CD4-positive, alpha-beta memory T cell (primary cell): ENCODE data around the gene AQP3. TPM values are rescaled to one million over a fixed set of nuclear protein-coding genes. Genes with fewer than 3 reads are reported as not detected.
"Not testable (repeated sequence)": the region's sequence is repeated elsewhere in the genome, so short reads cannot be mapped to it uniquely, and the experiment has no call there.

Experiments used
- CTCF ChIA-PET: fragments of 350-600 bp; sonication (Branson Sonifier 250); formaldehyde crosslinking; loops from one replicate; lab custom pipeline; 2021; ENCODE audit warnings: inconsistent platforms; ENCODE audit not compliant: partially characterized antibody; lab: Charles Lee
- POLR2A ChIA-PET: fragments of 350-600 bp; sonication (Branson Sonifier 250); formaldehyde crosslinking; loops from one replicate; lab custom pipeline; 2021; ENCODE audit not compliant: partially characterized antibody; lab: Charles Lee
- DNase-seq, 5 donors: peaks; one replicate each; pipeline versions ENCODE4 v3.0.0 to v3.0.0-alpha.2; 2020 to 2022; ENCODE audit warnings: mixed read lengths in 1 of 5
- H3K27ac ChIP-seq: one replicate; pipeline ENCODE4 v1.7.0; 2013; ENCODE audit warnings: low read depth, low read length
- H3K27me3 ChIP-seq: 2 replicates; pipeline ENCODE4 v1.7.0; 2013; ENCODE audit warnings: mild to moderate bottlenecking, low read length, moderate library complexity; ENCODE audit not compliant: insufficient read depth
- H3K36me3 ChIP-seq: 2 replicates; pipeline ENCODE4 v1.7.0; 2013; ENCODE audit warnings: mild to moderate bottlenecking, low read length, moderate library complexity; ENCODE audit not compliant: insufficient read depth
- H3K4me1 ChIP-seq: 2 replicates; pipeline ENCODE4 v1.7.0; 2013; ENCODE audit warnings: mild to moderate bottlenecking, low read length, moderate library complexity; ENCODE audit not compliant: insufficient read depth
- H3K4me3 ChIP-seq, 2 donors: one replicate each; pipeline ENCODE4 v1.7.0; 2013; ENCODE audit warnings: low read length in 2 of 2, mild to moderate bottlenecking in 1 of 2
- H3K9me3 ChIP-seq, 2 donors: one replicate each; pipeline ENCODE4 v1.7.0; 2013; ENCODE audit warnings: low read length in 2 of 2, control low read depth in 1 of 2; ENCODE audit not compliant: control insufficient read depth in 1 of 2
- H3K27ac Mint-ChIP-seq, 7 donors: one replicate each; pipeline ENCODE4 v1.8.0; 2020 to 2021; ENCODE audit warnings: mixed read lengths in 7 of 7, mild to moderate bottlenecking in 6 of 7, inconsistent platforms in 3 of 7, moderate library complexity in 3 of 7
- H3K27me3 Mint-ChIP-seq, 2 donors: one replicate each; pipeline ENCODE4 v1.8.0; 2020 to 2021; ENCODE audit warnings: mixed read lengths in 2 of 2
- H3K36me3 Mint-ChIP-seq, 2 donors: one replicate each; pipeline ENCODE4 v1.8.0; 2020 to 2021; ENCODE audit warnings: mixed read lengths in 2 of 2, inconsistent platforms in 1 of 2, mild to moderate bottlenecking in 1 of 2
- H3K4me1 Mint-ChIP-seq, 4 donors: one replicate each; pipeline ENCODE4 v1.8.0; 2020 to 2021; ENCODE audit warnings: mixed read lengths in 4 of 4, mild to moderate bottlenecking in 1 of 4
- H3K4me3 Mint-ChIP-seq, 8 donors: one replicate each; pipeline ENCODE4 v1.8.0; 2020 to 2021; ENCODE audit warnings: mixed read lengths in 8 of 8, mild to moderate bottlenecking in 7 of 8, moderate library complexity in 6 of 8, inconsistent platforms in 3 of 8
- H3K9me3 Mint-ChIP-seq, 8 donors: one replicate each; pipeline ENCODE4 v1.8.0; 2020 to 2021; ENCODE audit warnings: mixed read lengths in 8 of 8, mild to moderate bottlenecking in 5 of 8, inconsistent platforms in 3 of 8, moderate library complexity in 1 of 8
- intact Hi-C: fragments of 100-400 bp; cut with micrococcal nuclease; formaldehyde crosslinking; loops from one replicate; pipeline ENCODE4 v1.15.1; 2023
- polyA plus RNA-seq, 2 donors: library from polyadenylated mRNA; unstranded; fragments of 300-500 nt; fragmentation: Illumina TruSeq; gene quantifications; one replicate each; pipeline ENCODE4 v1.2.3, GENCODE V29; 2021
- total RNA-seq, 2 experiments: library from RNA; stranded (reverse); gene quantifications; one replicate each; pipeline ENCODE4 v1.2.3, GENCODE V29; 2021

Gene AQP3
- total and polyA plus RNA-seq, 4 experiments from 2014 or later, result 172 to 562 (median 328) TPM

DNA sequence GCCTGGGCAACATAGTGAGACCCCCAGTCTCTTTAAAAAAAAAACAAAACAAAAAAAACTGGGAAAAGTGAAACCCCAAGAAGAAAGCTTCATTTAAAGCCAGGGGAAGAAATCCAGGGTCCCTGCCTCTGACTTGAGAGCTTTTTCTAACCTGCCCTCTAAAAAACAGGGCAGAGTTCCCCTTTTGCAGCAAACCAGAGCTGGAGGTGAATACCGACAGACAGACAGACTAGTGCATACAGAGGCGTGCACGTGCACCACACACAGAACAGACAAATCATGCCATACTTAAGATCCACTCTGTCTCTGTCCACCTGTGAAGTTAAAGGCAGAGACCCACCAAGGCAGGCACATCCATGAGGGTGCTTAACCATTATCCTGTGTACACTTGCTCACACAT is 11.7 kb upstream of the AQP3 start:
- H3K4me1 Mint-ChIP-seq, result peaks cover 32 to 57% (median 46%) of the 10 kb centered on the region in 4 donors
- H3K9me3 Mint-ChIP-seq, result no peaks in the 10 kb centered on the region
- peak overlapping the region in 5 of 8 donors; percentile 4 to 87 (median 63) for H3K4me3 Mint-ChIP-seq
- CTCF ChIA-PET, result interaction anchor here (1.0 to 24.2 kb wide), 8 partner anchors 8 to 85 kb away, joined by 3 to 562 read pairs (median 31); partner anchors contain the start of genes AQP3, AQP7 and NOL6
- H3K36me3 ChIP-seq, result peaks cover 27% of the 10 kb centered on the region
- H3K4me3 ChIP-seq, result no peak overlapping the region
- peaks cover 14 to 35% of the 10 kb centered on the region in 2 donors for H3K36me3 Mint-ChIP-seq
- peak overlapping the region; percentile 88 to 98 (median 94) for H3K27ac Mint-ChIP-seq
- H3K4me1 ChIP-seq, result peaks cover 51% of the 10 kb centered on the region
- H3K27me3 Mint-ChIP-seq, result no peaks in the 10 kb centered on the region
- POLR2A ChIA-PET, result interaction anchor here (0.5 to 19.7 kb wide), 8 partner anchors 8 to 359 kb away, joined by 3 to 299 read pairs (median 11); partner anchors contain the start of genes AQP3, NFX1 and NOL6
- no peaks in the 10 kb centered on the region for H3K27me3 ChIP-seq
- no peaks in the 10 kb centered on the region for H3K9me3 ChIP-seq
- DNase-seq, result peak in 2 of 5 donors; percentile 14 to 44
- peak overlapping the region; percentile 58 for H3K27ac ChIP-seq
- intact Hi-C loops, result loop anchor here (10.0 kb wide), 1 partner anchor 56 kb away; no protein-coding TSS in a partner anchor

DNA sequence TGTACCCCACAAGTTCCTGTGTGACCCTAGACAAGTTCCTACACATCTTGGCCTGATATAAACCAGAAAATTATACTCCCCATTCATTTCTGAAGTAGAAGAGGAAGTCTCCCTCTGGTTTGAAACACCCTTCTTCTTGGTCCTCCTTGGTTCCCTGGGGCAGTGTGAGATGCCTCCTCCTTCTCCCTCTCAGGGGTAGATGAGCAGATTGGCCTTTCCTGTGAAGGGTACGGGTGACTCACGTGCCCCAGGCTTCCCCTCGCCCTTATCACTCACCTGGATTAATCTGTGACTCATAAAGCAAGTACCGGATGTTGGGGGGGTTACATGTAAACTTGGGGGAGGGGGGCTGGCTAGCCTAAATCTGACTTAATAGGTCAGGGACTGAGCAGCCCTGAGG is 11.1 kb upstream of the AQP3 start:
- peak overlapping the region; percentile 58 for H3K27ac ChIP-seq

DNA sequence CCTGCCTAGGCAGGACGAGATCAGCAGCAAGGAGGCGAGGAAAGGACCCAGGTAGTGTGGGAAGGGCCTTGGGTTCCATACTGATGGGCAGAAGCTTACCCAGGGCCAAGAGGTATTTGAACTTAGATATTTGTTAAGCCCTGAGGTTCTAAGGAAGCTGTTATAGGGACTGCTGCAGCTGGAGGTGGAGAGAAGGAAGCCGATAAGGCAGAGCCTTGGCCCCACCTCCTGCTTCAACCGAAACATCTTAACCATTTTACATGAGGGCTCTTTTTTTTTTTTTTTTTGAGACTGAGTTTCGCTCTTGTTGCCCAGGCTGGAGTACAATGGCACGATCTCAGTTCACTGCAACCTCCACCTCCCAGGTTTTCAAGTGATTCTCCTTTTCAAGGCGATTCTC is 8.6 kb upstream of the AQP3 start:
- no peak overlapping the region for H3K4me3 ChIP-seq
- no peaks in the 10 kb centered on the region for H3K27me3 ChIP-seq
- H3K27ac Mint-ChIP-seq, result peak overlapping the region; percentile 80 to 93 (median 89)
- peaks cover 45 to 78% (median 65%) of the 10 kb centered on the region in 4 donors for H3K4me1 Mint-ChIP-seq
- no peaks in the 10 kb centered on the region for H3K9me3 ChIP-seq
- peak overlapping the region; percentile 32 for H3K27ac ChIP-seq
- ChIA-PET POLR2A (interaction anchor here (7.4 to 19.7 kb wide), 3 partner anchors 10 to 41 kb away, joined by 77 to 299 read pairs (median 83); partner anchors contain the start of genes AQP3 and NOL6), CTCF (interaction anchor here (1.0 to 16.3 kb wide), 5 partner anchors 9 to 81 kb away, joined by 4 to 562 read pairs (median 8); partner anchors contain the start of genes AQP3, AQP7 and NOL6)
- no peaks in the 10 kb centered on the region for H3K9me3 Mint-ChIP-seq
- peak in 4 of 5 donors; percentile 13 to 46 (median 28) for DNase-seq
- H3K27me3 Mint-ChIP-seq, result no peaks in the 10 kb centered on the region
- intact Hi-C loops, result loop anchor here (10.0 kb wide), 1 partner anchor 59 kb away; no protein-coding TSS in a partner anchor
- peak overlapping the region; percentile 25 to 75 (median 59) for H3K4me3 Mint-ChIP-seq
- peaks cover 0 to 9% of the 10 kb centered on the region in 2 donors for H3K36me3 Mint-ChIP-seq
- peaks cover 72% of the 10 kb centered on the region for H3K4me1 ChIP-seq
- H3K36me3 ChIP-seq, result no peaks in the 10 kb centered on the region

More for the DNA sequence above, 11.1 kb upstream of the AQP3 start:
- no peaks in the 10 kb centered on the region for H3K9me3 Mint-ChIP-seq
- Histone ChIP-seq H3K4me3 (peak overlapping the region in 1 of 2 donors; percentile 4), H3K9me3 (no peaks in the 10 kb centered on the region), H3K36me3 (peaks cover 21% of the 10 kb centered on the region), H3K4me1 (peaks cover 58% of the 10 kb centered on the region), H3K27me3 (no peaks in the 10 kb centered on the region)
- H3K27me3 Mint-ChIP-seq, result no peaks in the 10 kb centered on the region
- peak overlapping the region; percentile 88 to 98 (median 94) for H3K27ac Mint-ChIP-seq
- H3K36me3 Mint-ChIP-seq, result peaks cover 12 to 29% of the 10 kb centered on the region in 2 donors
- intact Hi-C loops, result loop anchor here (1.0 to 10.0 kb wide), 4 partner anchors 12 to 56 kb away; no protein-coding TSS in a partner anchor
- ChIA-PET CTCF (interaction anchor here (1.0 to 24.2 kb wide), 8 partner anchors 7 to 85 kb away, joined by 3 to 562 read pairs (median 31); partner anchors contain the start of genes AQP3, AQP7 and NOL6), POLR2A (interaction anchor here (0.5 to 19.7 kb wide), 7 partner anchors 9 to 168 kb away, joined by 3 to 299 read pairs (median 17); partner anchors contain the start of genes AQP3, NFX1 and NOL6)
- H3K4me3 Mint-ChIP-seq, result peak overlapping the region in 7 of 8 donors; percentile 42 to 87 (median 63)
- peak; percentile 53 to 91 (median 56) for DNase-seq
- H3K4me1 Mint-ChIP-seq, result peaks cover 36 to 64% (median 53%) of the 10 kb centered on the region in 4 donors

GRCh38 chr9:33455456-33455855 is 8.1 kb upstream of the AQP3 start:
- H3K4me3 ChIP-seq, H3K36me3 ChIP-seq, H3K9me3 ChIP-seq, H3K27me3 Mint-ChIP-seq, H3K36me3 Mint-ChIP-seq, H3K9me3 Mint-ChIP-seq, H3K27me3 ChIP-seq: not testable (repeated sequence)
- peak overlapping the region in 6 of 7 donors; percentile 80 to 93 (median 88) for H3K27ac Mint-ChIP-seq
- intact Hi-C loops, result loop anchor here (10.0 kb wide), 1 partner anchor 59 kb away; no protein-coding TSS in a partner anchor
- H3K4me1 Mint-ChIP-seq, result peaks cover 46 to 80% (median 66%) of the 10 kb centered on the region in 4 donors
- H3K4me1 ChIP-seq, result peaks cover 72% of the 10 kb centered on the region
- ChIA-PET POLR2A (interaction anchor here (0.7 to 19.7 kb wide), 4 partner anchors 10 to 40 kb away, joined by 3 to 299 read pairs (median 80); partner anchors contain the start of genes AQP3 and NOL6), CTCF (interaction anchor here (1.0 to 16.3 kb wide), 5 partner anchors 8 to 81 kb away, joined by 4 to 562 read pairs (median 8); partner anchors contain the start of genes AQP3, AQP7 and NOL6)
- peak overlapping the region in 7 of 8 donors; percentile 14 to 75 (median 55) for H3K4me3 Mint-ChIP-seq
- DNase-seq, result peak in 1 of 5 donors; percentile 11
- peak overlapping the region; percentile 32 for H3K27ac ChIP-seq

DNA sequence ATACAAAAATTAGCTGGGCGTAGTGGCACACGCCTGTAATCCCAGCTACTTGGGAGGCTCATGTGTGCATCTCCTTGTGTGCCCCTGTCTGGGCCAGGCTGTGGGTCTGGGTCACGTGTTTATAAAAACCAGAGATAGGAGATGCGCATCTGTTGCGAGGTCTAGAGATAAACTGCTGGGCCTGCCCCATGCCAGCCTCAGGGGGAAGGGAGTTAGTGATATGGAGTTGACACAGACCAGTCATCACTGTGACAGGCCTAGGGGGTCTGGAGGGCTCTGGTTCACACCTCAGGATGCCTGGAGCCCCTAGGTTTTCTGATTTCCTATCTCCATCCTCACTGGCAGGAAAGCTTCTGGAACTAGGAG is 7.3 kb upstream of the AQP3 start:
- peak in 1 of 5 donors; percentile 25 for DNase-seq
- H3K27me3 Mint-ChIP-seq, H3K9me3 Mint-ChIP-seq, H3K36me3 ChIP-seq, H3K27me3 ChIP-seq, H3K4me3 ChIP-seq, H3K9me3 ChIP-seq, H3K36me3 Mint-ChIP-seq: not testable (repeated sequence)
- peaks cover 46 to 78% (median 65%) of the 10 kb centered on the region in 4 donors for H3K4me1 Mint-ChIP-seq
- peak overlapping the region in 7 of 8 donors; percentile 36 to 79 (median 58) for H3K4me3 Mint-ChIP-seq
- peaks cover 72% of the 10 kb centered on the region for H3K4me1 ChIP-seq
- H3K27ac Mint-ChIP-seq, result peak overlapping the region; percentile 85 to 93 (median 88)
- ChIA-PET POLR2A (interaction anchor here (2.9 to 19.7 kb wide), 5 partner anchors 4 to 51 kb away, joined by 21 to 299 read pairs (median 83); partner anchors contain the start of genes AQP3, AQP7 and NOL6), CTCF (interaction anchor here (0.9 to 16.3 kb wide), 3 partner anchors 15 to 51 kb away, joined by 3 to 562 read pairs (median 89); partner anchors contain the start of genes AQP7 and NOL6)
- H3K27ac ChIP-seq, result peak overlapping the region; percentile 36
- intact Hi-C loops, result loop anchor here (10.0 kb wide), 1 partner anchor 60 kb away; no protein-coding TSS in a partner anchor

DNA sequence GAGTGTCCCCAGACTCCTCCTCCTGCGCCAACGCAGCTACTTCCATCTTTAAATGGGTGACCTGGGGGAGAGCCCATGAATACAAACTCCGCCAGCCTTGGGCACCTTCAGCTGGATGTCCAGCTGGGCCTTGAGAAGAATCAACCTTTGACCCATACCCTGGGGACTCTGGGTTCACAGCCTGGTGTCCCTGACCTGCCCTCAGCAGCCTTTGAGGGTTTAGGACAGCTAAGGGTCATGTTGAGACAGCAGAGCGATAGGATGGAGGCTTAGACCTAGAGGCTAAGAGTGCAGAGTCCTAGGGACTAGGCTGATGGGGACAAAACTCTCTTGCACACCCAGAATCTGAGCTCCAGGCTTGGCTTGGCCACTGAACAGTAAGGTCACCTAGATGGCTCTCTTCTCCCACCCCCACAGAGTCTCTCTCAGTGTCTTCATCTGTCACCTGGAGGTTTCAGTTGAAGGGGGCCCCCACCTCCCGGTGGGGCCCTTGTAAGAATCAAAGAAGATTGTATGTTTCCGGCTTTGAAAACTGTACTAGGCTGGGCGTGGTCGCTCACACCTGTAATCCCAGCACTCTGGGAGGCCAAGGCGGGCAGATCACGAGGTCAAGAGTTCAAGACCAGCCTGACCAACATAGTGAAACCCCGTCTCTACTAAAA is 6.7 kb upstream of the AQP3 start:
- H3K36me3 ChIP-seq, result no peaks in the 10 kb centered on the region
- POLR2A ChIA-PET, result interaction anchor here (2.9 to 19.7 kb wide), 5 partner anchors 4 to 50 kb away, joined by 21 to 299 read pairs (median 83); partner anchors contain the start of genes AQP3, AQP7 and NOL6
- H3K27ac Mint-ChIP-seq, result peak overlapping the region; percentile 85 to 93 (median 88)
- H3K9me3 ChIP-seq, result no peaks in the 10 kb centered on the region
- peaks cover 45 to 75% (median 60%) of the 10 kb centered on the region in 4 donors for H3K4me1 Mint-ChIP-seq
- H3K27me3 ChIP-seq, result no peaks in the 10 kb centered on the region
- intact Hi-C loops, result loop anchor here (10.0 kb wide), 1 partner anchor 61 kb away; no protein-coding TSS in a partner anchor
- no peaks in the 10 kb centered on the region for H3K9me3 Mint-ChIP-seq
- H3K36me3 Mint-ChIP-seq, result peaks cover 0 to 5% of the 10 kb centered on the region in 2 donors
- CTCF ChIA-PET, result interaction anchor here (0.9 to 16.3 kb wide), 9 partner anchors 10 to 79 kb away, joined by 3 to 562 read pairs (median 22); partner anchors contain the start of genes AQP7 and NOL6
- peak in 2 of 5 donors; percentile 12 to 17 for DNase-seq
- no peaks in the 10 kb centered on the region for H3K27me3 Mint-ChIP-seq
- H3K4me1 ChIP-seq, result peaks cover 68% of the 10 kb centered on the region
- no peak overlapping the region for H3K4me3 ChIP-seq
- H3K4me3 Mint-ChIP-seq, result peak overlapping the region; percentile 36 to 79 (median 59)
- peak overlapping the region; percentile 36 for H3K27ac ChIP-seq
